ENCODE results near the gene CHAF1A.

The CHAF1A gene

DNA sequence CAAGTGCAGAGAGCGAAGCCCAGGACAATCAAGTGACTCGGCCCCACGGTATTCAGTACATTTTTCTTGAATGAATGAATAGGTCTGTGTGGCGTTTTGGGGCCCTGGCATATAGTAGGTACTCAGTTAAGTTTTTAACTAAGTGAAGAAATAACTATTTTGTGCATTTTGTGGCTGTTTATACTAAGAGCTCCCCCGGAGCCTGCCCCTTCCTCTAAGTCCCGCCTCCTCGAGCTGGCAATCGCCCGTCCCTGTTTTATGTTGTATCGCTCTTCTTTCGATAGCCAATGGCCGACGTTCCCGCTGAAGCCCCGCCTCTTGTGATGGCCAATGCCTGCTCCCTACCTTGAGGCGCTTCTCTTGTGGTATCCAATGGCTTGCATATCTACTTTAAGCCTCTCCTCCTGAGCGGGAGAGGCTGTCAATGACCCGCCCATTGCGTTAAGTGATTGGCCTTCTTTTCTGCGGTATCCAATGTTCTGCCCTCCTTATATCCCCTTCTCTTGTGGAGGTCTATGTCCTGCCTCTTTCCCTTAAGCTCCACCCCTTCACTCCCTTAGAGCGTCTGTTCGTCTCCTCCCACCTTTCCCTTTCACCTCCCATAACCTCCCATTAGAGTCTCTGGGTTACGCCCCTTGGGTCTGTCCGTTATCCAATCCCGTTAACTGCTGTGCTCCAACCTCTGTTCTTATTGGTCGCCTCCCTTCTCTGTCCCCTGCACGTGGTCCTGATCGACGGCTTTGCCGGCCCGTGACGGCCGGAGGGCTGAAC lies 69.1 kb downstream of the CHAF1A start:
- H3K27ac ChIP-seq (ENCODE audit: low read depth, low read length) = peak overlapping the region; percentile 78
- H3K27me3 ChIP-seq (ENCODE audit: control insufficient read depth, insufficient read depth, low read length) = no peaks in the 10 kb centered on the region
- peaks cover 9% of the 10 kb centered on the region for H3K36me3 ChIP-seq (ENCODE audit: control insufficient read depth, insufficient read depth, low read length)
- peak overlapping the region; percentile 34; the same call in 1 of the 2 replicates for H3K9ac ChIP-seq (ENCODE audit: low read depth, low read length)
- H3K4me1 ChIP-seq (ENCODE audit: control insufficient read depth, insufficient read depth, low read length) = no peaks in the 10 kb centered on the region
- H3K4me3 ChIP-seq (ENCODE audit: low read depth, low read length) = peak overlapping the region; percentile 72
- H3K9me3 ChIP-seq (ENCODE audit: control insufficient read depth, insufficient read depth, low read length) = no peaks in the 10 kb centered on the region

DNA sequence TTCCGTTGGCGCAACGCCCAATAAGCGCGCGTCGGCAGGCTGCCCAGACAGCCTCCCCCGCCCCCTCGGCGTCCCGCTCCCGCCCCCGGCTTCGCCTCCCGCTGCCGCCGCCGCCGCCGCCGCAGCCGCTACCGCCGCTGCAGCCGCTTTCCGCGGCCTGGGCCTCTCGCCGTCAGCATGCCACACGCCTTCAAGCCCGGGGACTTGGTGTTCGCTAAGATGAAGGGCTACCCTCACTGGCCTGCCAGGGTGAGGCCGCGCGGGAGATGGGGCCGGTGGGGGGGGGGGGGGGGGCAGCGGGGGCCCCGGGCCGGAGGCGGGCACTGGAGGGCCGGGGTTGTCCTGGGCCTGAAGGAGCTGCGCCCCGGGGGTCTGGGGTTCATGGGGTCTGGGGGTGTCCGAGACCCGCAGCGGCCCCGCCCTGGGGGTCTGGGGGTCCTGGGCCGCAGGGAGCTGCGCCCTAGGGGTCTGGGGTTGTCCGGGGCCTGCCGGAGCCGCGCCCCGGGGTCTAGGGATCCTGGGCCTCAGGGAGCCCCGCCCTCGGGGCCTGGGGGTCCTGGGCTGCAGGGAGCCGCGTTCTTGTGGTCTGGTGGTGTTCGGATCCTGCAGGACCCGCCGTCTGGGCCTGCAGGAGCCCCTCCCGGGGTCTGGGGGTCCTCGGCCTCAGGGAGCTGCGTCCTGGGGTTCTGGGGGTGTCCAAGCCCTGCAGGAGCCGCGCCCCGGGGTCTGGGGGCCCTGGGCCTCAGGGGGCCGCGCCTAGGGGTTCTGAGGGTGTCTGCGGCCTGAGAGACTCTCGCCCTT lies 69.9 kb downstream of the CHAF1A start, which contains the start of gene HDGFL2:
HDGFL2 (plus strand) TSS at position 124 of the 801 bp plus-strand sequence; CDS start at position 178, 54 bp downstream.
- Histone ChIP-seq H3K4me3 (ENCODE audit: low read depth, low read length) (peak within 1 kb of the TSS; percentile 72), H3K36me3 (ENCODE audit: control insufficient read depth, insufficient read depth, low read length) (peaks cover 17% of the 10 kb centered on the region), H3K27me3 (ENCODE audit: control insufficient read depth, insufficient read depth, low read length) (no peaks in the 10 kb centered on the region), H3K27ac (ENCODE audit: low read depth, low read length) (peak within 1 kb of the TSS; percentile 78), H3K9me3 (ENCODE audit: control insufficient read depth, insufficient read depth, low read length) (no peaks in the 10 kb centered on the region), H3K4me1 (ENCODE audit: control insufficient read depth, insufficient read depth, low read length) (no peaks in the 10 kb centered on the region), H3K9ac (ENCODE audit: low read depth, low read length) (peak within 1 kb of the TSS; percentile 34)

DNA sequence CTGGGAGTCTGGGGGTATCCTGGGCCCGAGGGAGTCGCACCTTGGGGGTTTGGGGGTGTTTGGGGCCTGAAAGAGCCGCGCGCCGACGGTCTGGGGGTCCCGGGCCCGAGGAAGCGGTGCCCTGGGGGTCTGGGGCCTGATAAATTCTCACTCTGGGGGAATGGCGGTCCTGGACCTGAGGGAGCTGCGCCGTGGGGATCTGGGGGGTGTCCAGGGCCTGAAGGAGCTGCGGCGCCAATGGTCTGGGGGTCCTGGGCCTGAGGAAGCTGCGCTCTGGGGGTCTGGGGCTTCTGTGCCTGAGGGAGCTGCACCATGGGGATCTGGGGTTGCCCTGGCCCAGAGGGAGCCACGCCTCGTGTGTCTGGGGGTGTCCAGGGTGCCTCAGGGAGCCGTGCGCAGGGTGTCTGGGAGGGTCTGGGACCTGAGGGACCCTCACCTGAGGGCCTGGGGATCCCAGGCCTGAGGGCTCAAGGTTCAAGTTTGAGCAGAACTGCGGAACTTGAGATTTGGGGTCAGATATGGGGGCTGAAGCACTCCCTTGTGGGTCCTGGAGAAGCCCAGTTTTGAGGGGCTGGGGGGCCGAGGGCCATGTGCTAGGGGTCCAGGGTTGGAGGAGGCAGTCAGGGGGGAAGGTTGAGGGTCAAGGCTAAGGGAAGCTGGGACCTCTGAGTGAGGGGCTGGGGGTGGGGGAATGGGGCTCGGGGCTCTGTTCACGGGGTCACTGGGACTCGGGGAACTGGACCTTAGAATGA lies 70.7 kb downstream of the CHAF1A start:
- Histone ChIP-seq H3K4me1 (ENCODE audit: control insufficient read depth, insufficient read depth, low read length) (no peaks in the 10 kb centered on the region), H3K4me3 (ENCODE audit: low read depth, low read length) (peak overlapping the region; percentile 58), H3K27me3 (ENCODE audit: control insufficient read depth, insufficient read depth, low read length) (no peaks in the 10 kb centered on the region), H3K36me3 (ENCODE audit: control insufficient read depth, insufficient read depth, low read length) (peaks cover 22% of the 10 kb centered on the region), H3K27ac (ENCODE audit: low read depth, low read length) (peak overlapping the region; percentile 74), H3K9ac (ENCODE audit: low read depth, low read length) (peak overlapping the region; percentile 24; the same call in 1 of the 2 replicates), H3K9me3 (ENCODE audit: control insufficient read depth, insufficient read depth, low read length) (no peaks in the 10 kb centered on the region)

DNA sequence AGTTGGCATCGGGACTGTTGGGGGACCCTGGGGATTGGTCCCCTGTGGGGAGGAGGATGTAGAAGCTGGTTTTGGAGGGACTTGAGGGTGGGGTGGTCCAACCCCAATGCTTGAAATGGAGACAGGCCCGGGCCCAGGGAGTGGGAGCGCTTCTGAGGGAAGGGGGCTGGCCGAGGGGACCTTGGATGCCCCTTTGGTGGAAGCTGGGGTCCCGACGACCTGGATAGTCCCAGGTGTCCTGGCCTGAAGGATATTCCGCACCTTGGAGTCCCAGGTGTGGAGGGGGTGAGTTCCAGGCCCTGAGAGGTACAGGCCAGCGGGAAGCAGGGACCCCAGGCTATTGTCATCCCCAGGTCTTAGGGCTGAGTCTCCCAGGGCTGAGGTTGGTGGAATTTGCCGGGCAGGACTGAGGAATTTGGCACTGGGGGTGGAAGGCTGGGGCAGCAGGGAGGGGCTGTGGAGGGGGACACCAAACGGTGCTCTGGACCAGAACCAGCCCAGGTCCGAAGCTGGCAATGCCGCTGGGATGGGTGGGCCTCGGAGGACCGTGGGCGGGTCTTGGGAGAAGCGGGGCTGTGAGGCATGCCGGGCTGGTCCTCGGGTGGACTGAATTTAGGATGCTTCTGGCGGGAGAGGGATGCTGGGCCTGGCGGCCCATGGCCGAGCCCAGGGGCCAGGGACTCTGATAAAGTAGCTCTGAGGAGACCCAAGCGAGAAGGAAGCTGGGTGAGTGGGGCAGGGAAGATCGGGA lies 71.5 kb downstream of the CHAF1A start:
- no peaks in the 10 kb centered on the region for H3K9me3 ChIP-seq (ENCODE audit: control insufficient read depth, insufficient read depth, low read length)
- peak overlapping the region; percentile 58 for H3K4me3 ChIP-seq (ENCODE audit: low read depth, low read length)
- H3K27me3 ChIP-seq (ENCODE audit: control insufficient read depth, insufficient read depth, low read length) = no peaks in the 10 kb centered on the region
- peaks cover 26% of the 10 kb centered on the region for H3K36me3 ChIP-seq (ENCODE audit: control insufficient read depth, insufficient read depth, low read length)
- H3K9ac ChIP-seq (ENCODE audit: low read depth, low read length) = no peak overlapping the region
- no peaks in the 10 kb centered on the region for H3K4me1 ChIP-seq (ENCODE audit: control insufficient read depth, insufficient read depth, low read length)
- peak overlapping the region; percentile 74 for H3K27ac ChIP-seq (ENCODE audit: low read depth, low read length)

GRCh38 chr19:4474514-4475022 lies 72.1 kb downstream of the CHAF1A start:
- H3K4me1 ChIP-seq (ENCODE audit: control insufficient read depth, insufficient read depth, low read length) = no peaks in the 10 kb centered on the region
- peak overlapping the region; percentile 58 for H3K4me3 ChIP-seq (ENCODE audit: low read depth, low read length)
- no peak overlapping the region for H3K9ac ChIP-seq (ENCODE audit: low read depth, low read length)
- peak overlapping the region; percentile 74 for H3K27ac ChIP-seq (ENCODE audit: low read depth, low read length)
- no peaks in the 10 kb centered on the region for H3K27me3 ChIP-seq (ENCODE audit: control insufficient read depth, insufficient read depth, low read length)
- no peaks in the 10 kb centered on the region for H3K9me3 ChIP-seq (ENCODE audit: control insufficient read depth, insufficient read depth, low read length)
- peaks cover 28% of the 10 kb centered on the region for H3K36me3 ChIP-seq (ENCODE audit: control insufficient read depth, insufficient read depth, low read length)

- H3K4me3 ChIP-seq (ENCODE audit: low read depth, low read length) = no peak overlapping the region
- H3K36me3 ChIP-seq (ENCODE audit: control insufficient read depth, insufficient read depth, low read length) = peaks cover 32% of the 10 kb centered on the region
- no peak overlapping the region for H3K9ac ChIP-seq (ENCODE audit: low read depth, low read length)
- no peaks in the 10 kb centered on the region for H3K27me3 ChIP-seq (ENCODE audit: control insufficient read depth, insufficient read depth, low read length)
- H3K4me1 ChIP-seq (ENCODE audit: control insufficient read depth, insufficient read depth, low read length) = no peaks in the 10 kb centered on the region
- no peak overlapping the region for H3K27ac ChIP-seq (ENCODE audit: low read depth, low read length)
- H3K9me3 ChIP-seq (ENCODE audit: control insufficient read depth, insufficient read depth, low read length) = no peaks in the 10 kb centered on the region
These were observed 74.8 kb downstream of the CHAF1A start for GRCh38 chr19:4477034-4477801.

DNA sequence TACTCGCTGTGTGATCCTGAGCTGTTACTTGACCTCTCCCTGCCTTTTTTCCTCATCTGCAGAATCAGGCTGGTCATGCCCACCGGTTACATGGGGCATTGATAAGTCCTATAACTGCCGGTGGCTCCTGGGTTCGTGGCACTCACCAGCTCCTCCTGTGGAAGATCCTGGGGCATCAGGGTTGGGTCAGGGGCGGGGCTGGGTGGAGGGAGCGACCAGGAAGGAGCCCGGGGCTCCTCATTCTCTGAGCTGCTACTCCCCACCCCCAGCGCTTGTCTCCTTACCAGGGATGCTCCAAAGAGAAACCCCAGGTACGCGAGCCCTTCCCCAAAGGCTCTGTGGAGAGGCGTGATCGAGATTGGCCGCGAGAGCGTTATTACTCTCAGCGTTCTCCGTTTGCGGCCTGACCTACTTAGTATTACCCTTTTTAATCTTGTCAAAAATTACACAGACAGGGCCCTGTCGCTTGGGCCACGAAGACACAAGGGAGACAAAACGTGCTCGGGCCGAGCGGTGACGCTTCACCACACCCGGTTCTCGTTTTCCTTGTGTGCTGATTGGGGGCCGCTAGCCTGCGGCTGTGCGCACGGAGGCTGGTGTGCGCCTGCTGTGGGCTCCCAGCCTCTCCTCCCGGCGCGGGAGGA lies 80.4 kb downstream of the CHAF1A start:
- H3K4me1 ChIP-seq (ENCODE audit: control insufficient read depth, insufficient read depth, low read length) = no peaks in the 10 kb centered on the region
- H3K9me3 ChIP-seq (ENCODE audit: control insufficient read depth, insufficient read depth, low read length) = no peaks in the 10 kb centered on the region
- no peak overlapping the region for H3K9ac ChIP-seq (ENCODE audit: low read depth, low read length)
- no peaks in the 10 kb centered on the region for H3K27me3 ChIP-seq (ENCODE audit: control insufficient read depth, insufficient read depth, low read length)
- H3K4me3 ChIP-seq (ENCODE audit: low read depth, low read length) = no peak overlapping the region
- peaks cover 37% of the 10 kb centered on the region for H3K36me3 ChIP-seq (ENCODE audit: control insufficient read depth, insufficient read depth, low read length)
- H3K27ac ChIP-seq (ENCODE audit: low read depth, low read length) = no peak overlapping the region

DNA sequence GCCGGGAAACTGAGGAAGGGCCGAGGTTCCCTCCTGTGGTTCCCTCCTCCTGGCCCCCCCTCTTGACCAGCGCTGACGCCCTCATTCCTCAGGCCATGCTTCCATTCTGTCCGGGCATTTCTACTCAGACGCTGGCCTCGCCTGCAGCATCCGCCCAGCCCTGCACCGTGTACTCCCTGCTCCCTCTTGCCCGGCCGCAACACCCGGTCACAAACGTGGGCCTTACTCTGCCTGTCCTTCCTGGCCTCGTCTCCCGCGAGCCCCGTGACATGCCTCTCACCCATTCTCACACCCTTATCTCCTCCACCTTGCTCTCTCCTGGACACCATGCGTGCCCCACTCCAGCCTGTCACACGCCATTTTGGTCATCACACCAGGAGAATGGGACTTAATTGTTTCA lies 80.9 kb downstream of the CHAF1A start:
- no peak overlapping the region for H3K4me3 ChIP-seq (ENCODE audit: low read depth, low read length)
- H3K9ac ChIP-seq (ENCODE audit: low read depth, low read length) = no peak overlapping the region
- H3K36me3 ChIP-seq (ENCODE audit: control insufficient read depth, insufficient read depth, low read length) = peaks cover 38% of the 10 kb centered on the region
- H3K27me3 ChIP-seq (ENCODE audit: control insufficient read depth, insufficient read depth, low read length) = no peaks in the 10 kb centered on the region
- H3K4me1 ChIP-seq (ENCODE audit: control insufficient read depth, insufficient read depth, low read length) = no peaks in the 10 kb centered on the region
- no peak overlapping the region for H3K27ac ChIP-seq (ENCODE audit: low read depth, low read length)
- H3K9me3 ChIP-seq (ENCODE audit: control insufficient read depth, insufficient read depth, low read length) = no peaks in the 10 kb centered on the region

- no peaks in the 10 kb centered on the region for H3K9me3 ChIP-seq (ENCODE audit: control insufficient read depth, insufficient read depth, low read length)
- H3K27ac ChIP-seq (ENCODE audit: low read depth, low read length) = no peak overlapping the region
- H3K36me3 ChIP-seq (ENCODE audit: control insufficient read depth, insufficient read depth, low read length) = peaks cover 67% of the 10 kb centered on the region
- H3K4me1 ChIP-seq (ENCODE audit: control insufficient read depth, insufficient read depth, low read length) = no peaks in the 10 kb centered on the region
- no peak overlapping the region for H3K4me3 ChIP-seq (ENCODE audit: low read depth, low read length)
- H3K27me3 ChIP-seq (ENCODE audit: control insufficient read depth, insufficient read depth, low read length) = no peaks in the 10 kb centered on the region
- H3K9ac ChIP-seq (ENCODE audit: low read depth, low read length) = no peak overlapping the region
These were observed 85.1 kb downstream of the CHAF1A start for GRCh38 chr19:4487572-4487971.
